ENCODE results near the gene CRAT.

- TF ChIP-seq CTCF (IDR thresholded peaks at IDR 0.05; ENCODE audit: insufficient read depth, low read length) (no peak), GABPA (IDR thresholded peaks at IDR 0.05; ENCODE audit: low read depth) (no peak), POLR2AphosphoS5 (IDR thresholded peaks at IDR 0.05; ENCODE audit: low read depth) (no peak)
These were observed 40.5 kb downstream of the CRAT start for GRCh38 chr9:129069862-129070641.
